CD1c-positive myeloid dendritic cell (primary cell): ENCODE results near the gene ELMOD2.
"Not testable (repeated sequence)": the region's sequence is repeated elsewhere in the genome, so short reads cannot be mapped to it uniquely, and the experiment has no call there.

Experiments used
- DNase-seq: peaks from one replicate; pipeline ENCODE4 v3.0.0-alpha.2; 2016; ENCODE audit errors: extremely low spot score

The ELMOD2 gene, protein sequence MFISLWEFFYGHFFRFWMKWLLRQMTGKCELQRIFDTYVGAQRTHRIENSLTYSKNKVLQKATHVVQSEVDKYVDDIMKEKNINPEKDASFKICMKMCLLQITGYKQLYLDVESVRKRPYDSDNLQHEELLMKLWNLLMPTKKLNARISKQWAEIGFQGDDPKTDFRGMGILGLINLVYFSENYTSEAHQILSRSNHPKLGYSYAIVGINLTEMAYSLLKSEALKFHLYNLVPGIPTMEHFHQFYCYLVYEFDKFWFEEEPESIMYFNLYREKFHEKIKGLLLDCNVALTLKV

DNA sequence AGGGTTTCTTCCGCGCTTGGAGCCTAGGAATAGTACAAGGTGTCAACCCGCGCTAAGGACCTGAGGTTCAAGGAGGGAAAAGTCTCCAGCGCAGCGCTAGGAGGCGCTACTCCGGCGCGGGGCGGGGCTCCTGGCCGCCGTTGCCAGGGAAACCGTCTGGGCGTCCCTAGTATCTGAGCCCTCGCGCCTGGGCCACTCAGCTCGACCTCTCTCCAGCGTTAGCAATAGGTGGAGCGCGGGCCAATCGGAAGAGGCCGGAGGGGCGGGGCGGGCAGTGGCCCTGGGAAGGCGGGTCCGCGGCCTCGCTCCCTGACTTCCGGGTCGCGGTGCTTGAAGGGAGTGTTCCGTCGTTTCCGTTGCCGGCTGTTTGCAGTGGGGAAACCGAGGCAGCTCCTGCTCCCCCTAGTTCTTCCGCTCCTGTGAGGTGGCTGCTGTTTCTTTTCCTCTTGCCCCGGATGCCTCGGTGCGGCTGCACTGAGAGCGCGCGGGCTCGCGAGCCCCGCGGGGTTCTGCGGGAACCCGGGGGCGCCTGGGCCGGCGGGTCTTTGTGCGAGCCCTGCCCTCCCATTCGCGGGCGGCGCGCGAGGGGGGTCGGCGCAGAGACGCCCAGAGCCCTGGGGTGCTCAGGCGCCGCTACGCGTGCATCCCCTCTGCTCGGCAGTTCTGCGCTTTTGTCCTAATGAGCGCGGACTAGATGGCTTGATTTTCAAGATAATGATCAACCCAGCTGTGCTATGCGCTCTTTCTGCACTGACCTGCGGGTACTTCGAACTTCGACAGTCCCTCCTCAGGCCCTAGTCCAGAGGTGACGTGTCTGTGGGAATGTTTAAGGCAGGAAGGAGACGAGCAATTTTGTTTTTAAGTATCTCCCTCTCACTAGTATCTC, at the start of gene ELMOD2:
TSS of gene ELMOD2 (plus strand) at position 312 of the 886 bp plus-strand sequence. CDS start 1,261 bp downstream, outside the sequence.
- DNase-seq: peak; percentile 98

DNA sequence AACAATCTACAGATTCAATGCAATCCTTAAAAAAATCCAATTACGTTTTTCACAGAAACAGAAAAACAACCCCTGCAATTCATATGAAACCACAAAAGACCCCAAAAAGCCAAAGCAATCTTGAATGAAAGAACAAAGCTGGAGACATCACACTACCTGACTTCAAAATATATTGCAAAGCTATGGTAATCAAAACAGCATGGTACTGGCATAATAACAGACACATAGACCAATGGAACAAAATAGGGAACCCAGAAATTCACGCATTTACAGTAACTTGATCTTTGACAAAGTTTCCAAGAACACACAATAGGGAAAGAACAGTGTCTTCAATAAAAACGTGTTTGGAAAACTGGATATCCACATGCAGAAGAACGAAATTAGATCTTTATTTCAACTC, 40.5 kb upstream of the ELMOD2 start:
- DNase-seq: no peak

DNA sequence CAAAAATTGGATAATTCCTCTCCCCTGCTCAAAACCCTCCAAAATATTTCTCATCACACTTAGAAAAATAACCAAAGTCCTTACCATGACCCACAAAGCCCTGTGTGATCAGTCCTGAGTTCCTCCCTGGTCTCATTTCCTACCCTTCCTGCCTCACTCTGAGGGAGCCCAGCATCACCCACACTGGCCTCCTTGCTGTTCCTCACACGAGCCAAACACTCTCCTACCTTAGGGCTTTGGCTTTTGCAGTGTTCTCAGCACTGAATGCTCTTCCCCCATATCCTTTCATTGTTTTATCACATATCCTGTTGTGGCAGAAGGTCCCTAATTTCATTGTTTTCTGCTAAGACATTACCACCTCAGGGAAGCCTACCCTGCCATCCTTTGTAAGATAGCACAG, 38.0 kb upstream of the ELMOD2 start:
- no peak for DNase-seq

DNA sequence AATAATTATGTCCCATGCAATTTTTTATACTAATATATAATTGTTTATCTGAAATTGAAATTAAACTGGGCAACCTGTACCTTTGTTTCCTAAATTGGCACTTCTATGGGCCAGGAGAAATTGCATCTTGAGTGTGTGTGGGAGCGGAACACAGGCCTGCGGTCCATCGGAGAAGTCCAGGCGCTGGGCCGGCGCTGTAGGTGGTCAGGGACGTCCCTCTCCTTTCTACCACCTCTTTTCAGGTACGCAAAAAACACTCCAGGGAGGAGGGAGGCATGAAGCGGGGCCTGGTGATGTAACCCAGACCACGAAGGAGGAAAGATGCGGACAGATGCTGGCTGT, 26.6 kb upstream of the ELMOD2 start:
- DNase-seq: no peak

DNA sequence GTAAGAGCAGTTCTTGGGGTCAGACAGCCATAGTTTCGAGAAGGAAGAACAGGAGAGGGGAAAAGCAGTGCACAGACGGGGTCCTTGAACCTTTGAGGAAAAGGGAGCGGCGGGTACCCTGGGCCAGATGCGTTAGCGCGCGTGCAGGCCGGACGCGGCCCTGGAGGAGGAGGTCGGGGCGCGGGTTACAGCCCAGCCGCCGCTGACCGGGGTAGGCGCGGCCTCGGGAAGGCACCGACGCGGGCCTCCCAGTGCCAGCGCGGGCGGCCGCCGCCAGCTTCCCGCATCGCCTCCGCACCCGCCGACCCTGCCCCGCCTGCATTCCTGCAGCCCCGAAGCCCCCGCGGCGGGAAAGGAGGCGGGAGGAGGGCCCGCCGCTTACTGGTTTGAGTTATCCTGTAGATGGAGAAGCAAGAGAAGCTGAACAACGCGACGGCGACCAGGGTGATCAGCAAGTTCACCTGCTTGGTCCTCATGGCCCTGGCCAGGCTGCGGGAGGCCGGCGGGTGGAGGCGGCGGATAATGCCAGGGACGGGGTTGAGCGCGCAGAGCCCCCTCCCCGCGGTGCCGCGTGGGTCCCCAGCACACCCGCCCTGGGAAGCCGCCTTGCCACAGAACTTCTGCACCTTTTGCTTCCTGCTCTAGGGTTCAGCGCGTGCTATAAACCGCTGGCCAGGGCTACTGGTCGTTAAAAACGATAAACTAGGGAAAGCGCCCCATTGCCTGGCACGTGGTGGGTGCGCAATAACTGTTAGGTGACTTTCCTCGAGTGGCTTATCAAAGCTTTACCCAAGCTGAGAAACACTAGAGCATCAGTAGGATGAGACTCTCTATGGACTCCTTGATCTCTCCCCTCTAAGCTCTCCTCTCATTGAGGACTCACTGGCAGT, 26.0 kb upstream of the ELMOD2 start, which contains the start of gene MGAT4D:
TSS of gene MGAT4D (minus strand) at position 547 of the 890 bp plus-strand sequence. CDS start at position 476, 71 bp downstream.
- no peak for DNase-seq

DNA sequence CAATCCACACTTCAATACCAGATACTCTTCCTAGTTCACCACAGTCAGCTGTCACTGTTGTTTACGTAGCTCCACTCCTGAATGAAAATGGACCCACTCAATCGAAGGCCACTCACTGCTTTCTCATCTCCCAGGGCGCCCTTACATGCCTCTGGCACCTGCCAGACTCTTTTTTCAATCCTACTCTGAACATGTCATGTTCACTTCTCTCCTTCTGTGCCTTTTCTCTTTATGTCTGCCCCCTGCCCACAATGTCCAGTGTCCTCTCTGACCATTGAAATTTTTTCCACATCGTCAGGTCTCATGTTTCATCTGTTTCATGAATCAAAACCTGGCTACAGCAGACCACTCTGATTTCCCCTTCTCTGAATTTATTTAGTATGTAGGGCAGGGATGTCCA, 24.6 kb upstream of the ELMOD2 start:
- no peak for DNase-seq

DNA sequence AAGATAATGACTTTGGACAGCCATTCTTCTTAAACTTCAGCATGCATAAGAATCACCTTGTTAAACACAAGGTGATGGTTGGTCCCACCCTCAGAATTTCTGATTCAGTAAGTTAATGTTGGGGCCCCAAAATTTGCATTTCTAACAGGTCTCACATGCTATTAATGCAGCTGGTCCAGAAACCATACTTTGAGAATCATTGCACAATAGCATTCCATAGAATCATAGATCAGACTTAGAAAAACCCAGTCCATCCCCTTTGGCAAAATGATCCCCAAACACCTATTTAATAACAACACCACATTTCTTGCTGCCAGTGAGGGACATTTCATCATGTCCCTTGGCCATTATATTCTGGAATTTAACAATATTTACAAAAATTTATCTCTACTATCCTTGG, 19.7 kb upstream of the ELMOD2 start:
- no peak for DNase-seq

DNA sequence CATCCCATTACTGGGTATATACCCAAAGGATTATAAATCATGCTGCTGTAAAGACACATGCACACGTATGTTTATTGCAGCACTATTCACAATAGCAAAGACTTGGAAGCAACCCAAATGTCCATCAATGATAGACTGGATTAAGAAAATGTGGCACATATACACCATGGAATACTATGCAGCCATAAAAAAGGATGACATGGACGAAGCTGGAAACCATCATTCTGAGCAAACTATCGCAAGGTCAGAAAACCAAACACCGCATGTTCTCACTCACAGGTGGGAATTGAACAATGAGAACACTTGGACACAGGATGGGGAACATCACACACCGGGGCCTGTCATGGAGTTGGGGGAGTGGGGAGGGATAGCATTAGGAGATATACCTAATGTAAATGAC, 10.2 kb upstream of the ELMOD2 start:
- not testable (repeated sequence) for DNase-seq

DNA sequence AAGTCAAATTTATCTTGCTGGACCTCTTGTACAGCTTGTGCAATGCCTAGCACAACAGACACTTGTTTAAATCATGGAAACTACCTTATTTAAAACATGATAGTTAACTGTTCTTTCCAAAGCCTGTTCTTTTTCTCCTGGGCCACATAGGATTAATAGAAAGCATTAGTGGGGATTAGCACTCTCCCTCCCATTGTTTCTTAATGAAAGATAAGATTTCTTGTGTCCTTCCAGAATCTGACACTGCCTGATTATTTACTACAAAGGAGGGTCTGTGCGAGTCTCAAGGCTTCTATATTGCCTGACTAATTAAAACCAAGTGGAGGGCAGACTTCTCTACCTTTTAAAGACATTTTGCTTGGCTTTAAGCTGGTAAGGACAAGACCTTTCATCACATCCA, 8.5 kb upstream of the ELMOD2 start:
- DNase-seq: no peak

DNA sequence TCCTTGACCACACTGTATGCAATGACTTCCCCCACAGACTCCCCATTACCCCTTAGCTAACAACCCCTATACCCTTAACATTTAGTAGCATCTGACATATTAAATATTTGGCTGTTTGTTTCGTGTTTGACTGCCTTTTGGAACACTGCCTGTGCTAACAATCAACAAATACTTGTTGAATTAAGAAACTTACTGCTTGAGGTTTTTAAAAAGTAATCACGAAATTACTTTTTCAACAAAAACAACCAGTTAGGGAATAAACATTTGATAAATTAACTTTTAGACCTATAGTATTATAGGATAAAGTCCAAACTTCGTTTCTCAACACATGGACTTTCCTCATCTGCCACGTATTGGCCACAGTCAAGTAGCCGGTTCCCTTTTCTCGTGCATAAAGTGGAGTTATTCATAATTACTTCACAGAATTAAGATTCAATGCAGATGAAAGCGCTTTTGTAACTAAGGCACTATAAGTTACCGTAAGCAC, 555 bp upstream of the ELMOD2 start:
- no peak for DNase-seq

DNA sequence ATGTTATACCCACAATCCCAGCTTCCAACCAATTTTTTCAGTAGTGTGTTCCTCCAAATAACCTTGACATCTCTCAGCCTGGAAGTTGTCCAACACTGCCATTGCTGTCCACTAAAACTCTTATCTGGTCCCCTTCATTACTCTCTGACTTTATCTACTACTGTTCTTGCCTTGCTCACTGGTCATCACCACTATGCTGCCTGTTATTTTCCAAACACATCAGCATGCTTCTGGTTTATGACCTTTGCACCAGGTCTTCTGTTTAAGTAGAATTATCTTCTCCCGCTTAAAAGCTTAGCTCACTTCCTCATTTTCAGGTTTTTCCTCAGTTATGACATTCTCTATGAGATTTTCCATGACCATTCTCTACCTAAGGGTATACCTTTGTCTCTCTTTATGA, 5.5 kb downstream of the ELMOD2 start:
- DNase-seq: no peak

DNA sequence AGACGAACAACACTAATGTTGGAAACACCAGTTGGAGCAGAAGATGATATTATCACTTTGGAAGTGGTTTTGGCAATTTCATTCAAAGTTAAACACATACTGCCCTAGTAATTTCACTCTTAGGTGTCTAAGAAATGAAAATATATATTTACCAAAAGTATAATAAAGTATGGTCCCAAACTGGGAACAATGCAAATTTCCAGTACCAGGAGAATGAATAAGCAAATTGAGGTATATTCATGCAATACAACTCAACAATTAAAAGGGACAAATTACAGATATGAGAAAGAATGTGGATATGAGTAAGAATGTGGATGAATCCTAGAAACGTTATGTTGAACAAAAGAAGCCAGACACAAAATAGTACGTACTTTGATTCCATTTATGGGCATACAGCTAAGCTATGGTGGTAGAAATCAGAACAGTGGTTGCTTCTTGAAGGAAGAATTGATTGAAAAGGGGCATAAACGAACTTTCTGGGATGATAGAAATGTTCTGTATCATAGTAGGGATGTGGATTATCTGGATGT, 10.0 kb downstream of the ELMOD2 start:
- DNase-seq: no peak

DNA sequence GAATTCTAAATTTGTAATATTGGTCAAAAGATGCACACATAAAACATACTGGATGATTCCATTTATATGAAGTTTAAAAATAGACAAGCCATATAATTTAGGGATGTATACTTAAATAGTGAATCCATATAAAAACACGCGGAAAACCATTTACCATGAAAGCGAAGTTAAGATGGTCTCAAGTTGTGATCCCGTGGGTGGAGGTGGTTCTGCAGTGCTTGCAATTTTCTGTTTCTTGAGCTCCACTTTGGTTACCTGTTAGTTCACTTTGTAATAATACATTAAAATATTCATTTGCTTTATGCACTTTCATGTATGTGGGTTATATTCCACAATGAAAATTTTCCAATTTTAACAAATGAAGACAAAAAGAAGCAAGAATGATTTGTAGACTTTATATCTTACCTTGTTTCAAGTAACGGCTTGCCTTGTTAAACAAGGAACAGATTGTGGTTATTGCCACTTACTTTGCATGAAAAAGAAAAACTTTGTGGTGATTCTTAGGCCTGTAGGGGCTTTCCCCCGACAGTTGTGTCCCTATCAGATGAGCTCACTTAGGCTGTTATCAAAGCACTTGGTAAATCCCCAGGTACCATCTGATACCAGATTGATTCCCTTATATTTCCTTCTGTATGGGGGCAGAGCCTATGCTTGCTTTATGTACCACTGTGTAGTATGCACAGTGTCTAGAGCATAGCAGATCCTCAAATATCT, 32.6 kb downstream of the ELMOD2 start:
- DNase-seq: no peak

DNA sequence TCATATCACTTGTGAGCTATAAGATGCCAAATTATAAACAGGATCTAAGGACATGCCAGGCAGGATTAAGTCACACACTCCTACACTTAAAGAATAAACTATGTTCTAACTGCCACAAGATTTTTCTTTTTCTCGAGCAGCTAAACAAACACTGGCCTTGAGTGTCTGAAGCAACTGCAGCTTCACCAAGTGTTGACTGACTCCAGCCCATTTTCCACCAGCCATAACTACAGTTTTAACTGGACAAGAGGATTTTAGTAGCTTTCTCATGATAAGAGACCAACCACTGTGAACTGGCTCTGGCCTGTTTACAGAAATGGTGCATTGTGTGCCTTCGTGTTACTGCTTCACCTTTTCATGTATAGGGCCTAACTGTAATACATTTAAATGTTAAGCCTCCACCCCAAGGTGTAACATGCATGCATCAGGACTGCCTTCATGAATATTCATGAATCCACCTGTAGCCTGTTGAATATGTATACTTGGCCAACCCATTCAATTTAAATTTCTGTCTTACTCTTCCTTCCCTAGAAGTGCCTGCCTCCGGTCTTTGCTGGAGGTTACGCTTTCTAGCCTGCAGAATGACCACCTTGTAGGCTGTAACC, 34.0 kb downstream of the ELMOD2 start:
- DNase-seq: no peak

DNA sequence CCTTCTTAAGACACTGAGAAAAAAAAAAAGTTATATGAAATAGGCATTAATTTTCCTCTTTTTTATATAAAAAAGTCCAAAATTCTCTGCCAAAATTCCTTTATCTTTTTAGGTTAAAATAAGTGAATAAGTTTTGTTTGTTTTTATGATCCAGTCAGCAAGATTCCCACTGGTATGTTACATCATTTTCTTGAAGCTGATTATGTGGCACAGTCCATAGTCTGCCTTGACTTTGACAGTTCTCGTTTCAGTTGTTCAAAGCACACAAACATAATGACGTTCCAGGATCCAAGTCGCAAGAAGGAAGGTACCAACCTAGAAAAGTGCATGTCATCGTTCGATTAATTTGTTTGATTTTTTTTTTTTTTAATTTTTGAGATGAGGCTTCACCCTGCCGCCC, 35.7 kb downstream of the ELMOD2 start:
- no peak for DNase-seq

DNA sequence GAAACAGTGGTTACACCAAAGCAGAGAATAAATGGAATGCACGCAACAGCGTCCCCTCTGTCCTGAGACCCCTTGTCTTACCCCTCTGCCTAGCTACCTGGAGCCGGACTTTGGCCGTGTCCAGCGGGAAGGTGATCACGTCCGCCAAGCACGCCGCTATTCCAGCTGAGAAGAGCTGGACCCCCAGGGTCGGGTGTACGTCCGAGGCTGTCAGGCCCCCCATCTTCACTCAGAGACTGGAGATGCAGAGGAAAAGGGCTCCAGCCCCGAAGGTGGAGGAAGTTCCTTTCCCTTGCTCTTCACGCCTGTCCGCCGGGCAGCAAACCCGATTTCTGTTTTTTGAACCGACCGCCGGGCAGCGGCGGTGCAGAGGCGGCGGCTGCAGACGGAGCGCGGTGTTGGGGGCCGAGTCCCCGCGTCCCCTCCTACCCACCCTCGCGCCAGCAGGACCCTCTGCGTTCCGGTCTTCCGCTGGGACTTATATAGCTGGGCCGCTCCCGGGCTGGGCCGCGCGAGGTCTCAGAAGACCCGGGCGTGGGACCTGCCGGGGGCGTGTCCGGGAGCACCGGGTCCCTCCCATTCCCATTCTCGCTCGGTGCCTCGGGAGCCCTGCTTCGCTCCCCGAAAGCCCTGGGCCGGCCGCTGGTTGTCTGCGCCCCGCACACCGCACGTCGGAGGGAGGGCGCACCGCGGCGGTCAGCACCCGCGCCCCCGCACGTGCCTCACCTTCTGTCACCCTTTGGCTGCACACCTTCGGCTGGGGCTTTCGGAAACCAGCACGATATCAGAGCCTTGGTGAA, 44.7 kb downstream of the ELMOD2 start, which contains the start of gene UCP1:
TSS of gene UCP1 (minus strand) at position 455 of the 800 bp plus-strand sequence. CDS start at position 223, 232 bp downstream.
- peak; percentile 37 for DNase-seq

DNA sequence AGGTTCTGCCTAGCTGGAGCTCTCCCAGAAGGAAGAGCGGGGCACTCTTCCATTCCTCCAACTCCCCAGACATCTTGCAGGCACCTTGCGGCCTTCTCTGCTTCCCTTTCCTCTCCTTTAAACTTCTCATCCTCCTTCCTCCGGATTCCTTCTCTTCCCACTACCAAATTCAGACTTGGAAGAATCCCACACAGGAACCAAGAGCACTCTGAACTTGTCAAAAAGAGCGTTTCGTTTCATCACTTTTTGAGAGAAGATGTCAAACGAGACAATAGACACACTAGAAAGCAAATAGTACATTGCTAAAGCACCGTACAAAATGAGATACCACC, 45.3 kb downstream of the ELMOD2 start:
- no peak for DNase-seq

DNA sequence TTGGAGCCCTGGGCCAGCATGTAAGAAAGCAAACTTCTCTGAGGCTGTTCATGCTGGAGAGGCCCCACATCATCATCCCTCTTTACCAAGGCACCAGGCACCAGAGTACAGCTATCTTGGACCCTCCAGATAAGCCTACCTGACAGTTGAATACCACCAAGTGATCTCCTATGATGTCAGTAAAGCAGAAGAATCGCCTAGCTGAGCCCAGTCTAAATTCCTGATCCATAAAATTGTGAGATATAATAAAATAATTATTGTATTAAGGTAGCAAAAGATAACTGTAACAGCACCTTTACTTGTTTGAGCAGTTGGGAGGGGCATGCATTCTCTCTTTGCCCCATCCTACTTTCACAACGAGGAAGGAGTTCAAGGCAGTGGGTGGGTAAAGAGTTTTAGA, 47.7 kb downstream of the ELMOD2 start:
- no peak for DNase-seq

DNA sequence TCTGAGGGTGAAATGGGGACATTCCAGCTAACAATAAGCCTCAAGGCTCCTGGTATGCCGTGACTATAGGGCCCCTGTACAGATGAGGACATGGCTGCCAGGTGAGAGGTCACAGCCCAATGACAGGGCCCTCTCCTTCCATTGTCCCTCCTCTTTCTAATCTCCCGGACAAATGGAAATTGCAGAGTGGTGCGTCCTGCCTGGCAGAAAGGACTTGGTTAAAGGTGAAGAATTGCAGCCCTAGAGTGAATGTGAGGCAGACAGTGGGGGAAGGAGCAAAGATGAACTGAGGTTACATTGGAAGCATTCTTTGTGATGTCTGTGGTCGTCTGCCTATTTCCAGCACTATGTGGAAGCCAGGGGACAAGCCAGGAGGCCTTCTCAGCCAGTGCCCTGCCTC, 51.5 kb downstream of the ELMOD2 start:
- DNase-seq: no peak

DNA sequence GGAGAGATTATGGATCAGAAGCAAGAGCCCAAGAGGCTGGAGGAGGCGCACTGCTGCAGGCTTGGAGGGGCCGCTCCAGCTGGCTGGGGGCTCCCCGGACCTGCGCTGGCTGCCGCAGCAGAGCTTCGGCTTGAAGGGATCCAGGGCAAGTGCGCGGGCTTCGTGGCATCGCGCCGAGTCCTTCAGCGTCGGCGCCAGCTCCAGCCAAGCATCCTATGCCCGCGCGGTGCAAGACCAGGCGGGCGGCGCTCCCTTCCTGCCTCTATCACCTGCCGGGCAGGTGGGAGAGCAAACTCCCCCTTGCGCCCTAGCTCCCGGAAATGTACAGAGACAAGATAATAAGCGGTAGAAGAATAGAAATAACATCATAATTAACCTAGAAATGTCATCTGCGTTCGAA, 55.3 kb downstream of the ELMOD2 start:
- no peak for DNase-seq
